DMS53 treated with DMSO at 0.1 percent for 48 hours (cell line): ENCODE measurements around the gene SCAPER.

Experiments used
- DNase-seq: peaks from one replicate; lab custom pipeline; 2025; ENCODE audit not compliant: unreplicated experiment; lab: John Stamatoyannopoulos, UW

The SCAPER gene, protein sequence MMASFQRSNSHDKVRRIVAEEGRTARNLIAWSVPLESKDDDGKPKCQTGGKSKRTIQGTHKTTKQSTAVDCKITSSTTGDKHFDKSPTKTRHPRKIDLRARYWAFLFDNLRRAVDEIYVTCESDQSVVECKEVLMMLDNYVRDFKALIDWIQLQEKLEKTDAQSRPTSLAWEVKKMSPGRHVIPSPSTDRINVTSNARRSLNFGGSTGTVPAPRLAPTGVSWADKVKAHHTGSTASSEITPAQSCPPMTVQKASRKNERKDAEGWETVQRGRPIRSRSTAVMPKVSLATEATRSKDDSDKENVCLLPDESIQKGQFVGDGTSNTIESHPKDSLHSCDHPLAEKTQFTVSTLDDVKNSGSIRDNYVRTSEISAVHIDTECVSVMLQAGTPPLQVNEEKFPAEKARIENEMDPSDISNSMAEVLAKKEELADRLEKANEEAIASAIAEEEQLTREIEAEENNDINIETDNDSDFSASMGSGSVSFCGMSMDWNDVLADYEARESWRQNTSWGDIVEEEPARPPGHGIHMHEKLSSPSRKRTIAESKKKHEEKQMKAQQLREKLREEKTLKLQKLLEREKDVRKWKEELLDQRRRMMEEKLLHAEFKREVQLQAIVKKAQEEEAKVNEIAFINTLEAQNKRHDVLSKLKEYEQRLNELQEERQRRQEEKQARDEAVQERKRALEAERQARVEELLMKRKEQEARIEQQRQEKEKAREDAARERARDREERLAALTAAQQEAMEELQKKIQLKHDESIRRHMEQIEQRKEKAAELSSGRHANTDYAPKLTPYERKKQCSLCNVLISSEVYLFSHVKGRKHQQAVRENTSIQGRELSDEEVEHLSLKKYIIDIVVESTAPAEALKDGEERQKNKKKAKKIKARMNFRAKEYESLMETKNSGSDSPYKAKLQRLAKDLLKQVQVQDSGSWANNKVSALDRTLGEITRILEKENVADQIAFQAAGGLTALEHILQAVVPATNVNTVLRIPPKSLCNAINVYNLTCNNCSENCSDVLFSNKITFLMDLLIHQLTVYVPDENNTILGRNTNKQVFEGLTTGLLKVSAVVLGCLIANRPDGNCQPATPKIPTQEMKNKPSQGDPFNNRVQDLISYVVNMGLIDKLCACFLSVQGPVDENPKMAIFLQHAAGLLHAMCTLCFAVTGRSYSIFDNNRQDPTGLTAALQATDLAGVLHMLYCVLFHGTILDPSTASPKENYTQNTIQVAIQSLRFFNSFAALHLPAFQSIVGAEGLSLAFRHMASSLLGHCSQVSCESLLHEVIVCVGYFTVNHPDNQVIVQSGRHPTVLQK (N-terminal part only)

DNA sequence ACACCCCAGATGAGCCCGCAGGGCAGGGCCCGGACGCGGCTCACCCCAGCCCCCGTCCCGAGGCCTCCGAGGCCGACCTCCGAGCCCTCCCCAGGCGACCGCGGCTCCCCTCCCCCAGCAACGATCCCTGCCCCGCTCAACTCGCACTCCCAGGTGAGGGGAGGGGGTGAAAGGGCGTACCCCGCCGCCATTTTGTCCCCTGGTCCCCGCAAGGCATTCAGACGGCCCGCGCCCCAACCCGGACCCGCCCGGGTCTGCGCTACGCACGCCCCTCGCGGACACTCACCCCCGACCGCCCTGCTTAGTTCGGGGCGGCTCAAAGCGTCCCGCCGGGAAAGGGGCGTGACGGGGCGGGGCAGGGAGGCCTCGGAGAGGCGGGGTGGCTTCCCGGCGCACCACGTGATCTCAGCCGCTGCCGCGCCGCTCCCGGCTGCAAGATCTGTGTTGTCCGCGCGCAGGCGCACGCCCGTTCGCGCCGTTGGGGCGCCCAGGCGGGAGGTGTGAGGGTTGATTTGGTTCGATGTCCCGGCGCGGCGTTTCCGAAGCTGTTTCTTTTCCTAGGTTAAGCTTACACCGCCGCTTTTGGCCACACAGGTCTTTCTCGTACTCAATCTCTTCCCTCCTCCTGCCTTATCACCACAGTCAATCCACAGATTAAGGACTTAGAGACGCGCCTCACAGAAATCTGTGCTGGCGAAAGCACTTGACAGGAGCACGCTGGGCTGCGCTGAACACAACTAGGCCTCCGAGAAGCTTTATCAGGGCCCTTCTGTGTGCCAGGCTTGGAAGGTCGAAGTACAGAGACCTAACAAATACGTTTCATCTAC, at the start of gene SCAPER:
Gene SCAPER (minus strand): TSS at position 328 of the 827 bp plus-strand sequence. CDS start 21,523 bp downstream, outside the sequence.
- peak; percentile 70 for DNase-seq

DNA sequence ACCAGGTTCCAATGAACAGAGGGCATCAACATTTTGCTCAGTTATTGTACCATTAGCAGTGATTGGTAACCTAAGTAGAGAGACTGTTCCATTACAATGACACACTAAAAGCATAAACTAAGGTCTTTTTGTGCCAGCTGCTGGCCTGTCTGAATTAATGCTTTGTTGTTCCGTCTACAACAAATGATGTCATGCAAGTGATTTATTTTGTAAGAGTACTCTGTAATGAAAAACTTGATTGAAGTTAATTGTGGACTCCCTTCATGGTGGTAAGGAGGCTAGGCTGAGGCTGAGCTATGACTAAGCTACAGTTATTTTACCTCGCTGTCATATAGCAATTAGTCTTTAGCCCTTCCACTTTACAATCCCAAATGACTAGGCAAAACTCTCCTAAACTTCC, 49.6 kb upstream of the SCAPER start:
- no peak for DNase-seq

DNA sequence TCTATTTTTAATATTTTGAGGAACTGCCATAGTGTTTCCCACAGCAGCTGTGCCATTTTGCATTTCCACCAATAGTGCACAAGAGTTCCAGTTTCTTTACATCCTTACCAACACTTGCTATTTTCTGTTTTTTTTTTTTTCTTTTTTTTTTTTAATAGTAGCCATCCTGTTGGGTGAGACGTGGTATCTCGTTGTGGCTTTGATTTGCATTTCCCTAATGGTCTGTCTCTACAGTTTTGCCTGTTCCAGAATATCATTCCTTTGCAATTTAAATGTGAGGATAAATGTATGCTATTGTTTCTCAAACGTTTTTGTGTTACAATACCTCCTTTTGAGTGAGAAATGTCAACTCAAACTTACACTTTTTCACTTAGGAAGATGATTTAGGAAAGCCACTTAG, 48.8 kb upstream of the SCAPER start:
- DNase-seq = no peak

DNA sequence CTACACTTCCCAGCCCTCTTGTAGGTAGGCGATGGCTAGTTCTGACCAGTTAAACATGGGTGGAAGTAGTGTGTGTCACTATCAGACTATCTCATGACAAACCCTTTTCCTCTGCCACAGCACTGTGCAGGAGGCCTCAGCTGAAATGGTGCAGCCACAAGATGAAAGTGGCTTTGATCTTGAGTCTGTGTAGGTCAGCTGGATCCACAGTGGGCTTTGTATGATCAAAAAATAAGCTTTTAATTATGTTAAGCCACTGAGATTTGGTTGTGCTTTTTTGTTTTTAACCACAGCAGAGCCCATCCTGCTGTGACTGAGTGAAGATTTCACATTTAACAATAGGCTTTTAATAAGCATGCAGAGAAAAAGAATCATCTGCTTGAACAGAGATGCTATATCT, 46.1 kb upstream of the SCAPER start:
- no peak for DNase-seq

DNA sequence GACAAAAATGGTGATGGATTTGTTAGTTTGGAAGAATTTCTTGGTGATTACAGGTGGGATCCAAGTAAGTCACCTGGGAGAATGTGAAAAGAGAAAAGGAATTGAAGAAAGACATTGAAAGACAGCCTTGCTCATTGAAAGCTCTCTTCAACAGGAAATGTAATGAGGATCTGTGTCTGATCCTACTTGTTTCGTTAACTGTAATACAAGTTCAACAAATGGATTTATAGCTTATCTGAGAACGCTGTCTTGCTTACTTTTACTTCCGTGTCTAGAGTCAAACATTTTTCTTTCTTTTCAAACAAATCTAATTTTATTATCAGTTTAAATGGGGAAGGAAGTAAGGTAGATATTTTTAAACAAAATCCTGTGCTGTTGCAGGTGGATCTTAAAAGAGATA, 42.3 kb upstream of the SCAPER start:
- no peak for DNase-seq

DNA sequence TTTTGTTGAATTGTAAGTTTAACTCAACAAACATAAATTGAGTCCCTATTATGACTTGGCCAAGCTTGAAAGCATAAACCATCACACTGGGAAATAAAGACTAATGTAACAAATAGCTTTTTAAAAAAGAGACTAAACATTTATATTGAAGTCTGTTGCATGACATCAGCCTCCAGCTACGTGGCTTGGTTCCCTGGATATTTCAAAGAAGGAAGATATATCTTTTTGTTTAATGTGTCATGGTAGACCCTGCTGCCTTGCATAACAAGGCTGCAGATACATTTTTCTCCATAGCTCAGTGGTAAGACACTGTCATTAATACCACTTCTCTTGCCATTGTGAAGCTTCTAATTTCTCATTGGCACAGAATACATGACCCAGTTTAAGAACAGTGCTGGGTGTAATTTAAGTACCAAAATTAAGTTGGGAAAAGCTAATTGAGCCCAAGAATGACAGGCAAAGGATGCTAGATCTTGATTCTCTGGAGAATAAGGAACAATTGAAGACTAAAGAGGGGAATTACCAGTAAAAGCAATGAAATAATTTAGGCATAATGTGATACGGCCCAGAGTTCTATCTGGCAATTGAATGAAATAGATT, 40.5 kb upstream of the SCAPER start:
- DNase-seq = no peak

DNA sequence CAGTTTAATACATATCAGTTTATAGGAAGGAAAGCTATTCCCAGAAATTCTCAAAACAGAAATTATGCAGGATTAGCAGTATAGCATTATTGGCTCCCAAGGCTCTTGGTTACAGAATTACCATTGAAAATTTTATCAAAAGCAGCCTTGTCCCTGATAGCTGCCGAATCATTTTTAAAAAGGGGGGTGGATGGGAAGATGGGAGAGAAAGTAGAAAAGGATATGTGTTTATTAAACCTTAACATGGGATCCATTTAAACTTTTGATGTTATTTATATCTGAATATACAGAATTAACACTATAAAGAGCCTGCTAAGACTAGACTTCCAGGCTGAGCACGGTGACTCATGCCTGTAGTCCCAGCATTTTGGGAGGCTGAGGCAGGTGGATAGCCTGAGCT, 37.2 kb upstream of the SCAPER start:
- DNase-seq = no peak

DNA sequence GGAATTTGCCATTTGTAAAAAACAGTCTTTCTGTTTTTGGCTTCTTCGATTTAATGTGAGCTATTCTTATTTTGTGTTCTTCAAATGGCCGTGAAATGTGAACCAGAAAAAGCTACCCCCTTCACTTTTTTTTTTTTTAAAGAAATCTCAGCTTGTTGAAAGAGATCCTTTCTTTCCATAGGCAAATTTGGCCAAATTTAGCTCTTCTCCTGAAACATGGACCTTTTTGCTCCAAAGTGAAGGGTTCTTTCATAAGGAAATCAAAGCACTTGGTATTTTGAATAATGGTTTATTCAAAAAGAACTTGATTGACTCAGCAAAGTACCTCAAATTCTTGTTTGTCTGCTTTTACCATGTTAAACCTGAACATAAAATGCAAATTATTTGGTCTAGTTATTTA, 36.5 kb upstream of the SCAPER start:
- DNase-seq = no peak

DNA sequence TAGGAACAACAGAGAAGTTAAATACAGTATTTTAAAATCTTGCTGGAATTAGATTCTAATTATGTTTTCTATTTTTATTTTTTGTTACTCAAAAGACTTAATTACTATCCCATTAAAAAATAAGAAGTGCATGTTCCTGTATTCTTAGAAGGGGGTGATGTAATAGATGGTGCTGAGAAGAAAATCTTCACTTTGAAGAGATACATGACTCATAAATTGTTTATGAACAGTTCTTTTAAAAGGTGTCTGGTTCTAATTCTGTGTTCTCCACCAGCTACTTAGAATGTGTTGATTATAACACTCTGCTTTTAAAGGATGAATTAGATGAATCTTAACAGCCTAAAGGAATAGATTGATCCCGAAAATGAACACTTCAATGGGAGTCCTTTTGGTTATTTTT, 34.6 kb upstream of the SCAPER start:
- no peak for DNase-seq

DNA sequence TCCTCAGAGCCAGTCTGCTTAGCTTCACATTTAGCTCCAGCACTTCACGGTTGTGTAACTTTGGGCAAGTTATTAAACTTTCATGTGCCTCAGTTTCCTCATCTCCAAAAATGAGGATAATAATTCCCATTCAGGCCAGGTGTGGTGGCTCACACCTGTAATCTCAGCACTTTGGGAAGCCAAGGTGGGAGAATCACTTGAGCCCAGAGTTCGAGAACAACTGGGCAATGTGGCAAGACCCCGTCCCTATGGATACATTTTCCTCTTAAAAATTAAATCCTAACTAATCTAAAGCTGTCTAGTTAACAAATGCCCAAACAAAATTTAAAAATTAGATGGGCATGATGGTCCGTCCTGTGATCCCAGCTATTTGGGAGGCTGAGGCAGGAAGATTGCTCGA, 33.6 kb upstream of the SCAPER start:
- no peak for DNase-seq

DNA sequence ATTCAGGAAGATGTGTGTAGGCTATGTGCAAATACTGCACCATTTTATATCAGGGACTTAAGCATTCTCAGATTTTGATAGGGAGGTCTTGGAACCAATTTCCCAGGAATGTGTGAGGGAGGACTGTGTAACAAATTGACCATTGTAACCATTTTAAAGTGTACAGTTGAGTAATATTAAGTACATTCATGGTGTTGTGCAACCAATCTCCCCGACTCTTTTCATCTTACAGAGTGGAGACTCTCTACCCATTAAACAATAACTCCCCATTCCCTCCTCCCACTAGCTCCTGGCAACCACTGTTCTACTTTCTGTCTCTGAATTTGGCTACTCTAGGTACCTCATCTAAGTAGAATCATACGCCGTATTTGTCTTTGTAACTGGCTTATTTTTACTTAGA, 31.5 kb upstream of the SCAPER start:
- no peak for DNase-seq

DNA sequence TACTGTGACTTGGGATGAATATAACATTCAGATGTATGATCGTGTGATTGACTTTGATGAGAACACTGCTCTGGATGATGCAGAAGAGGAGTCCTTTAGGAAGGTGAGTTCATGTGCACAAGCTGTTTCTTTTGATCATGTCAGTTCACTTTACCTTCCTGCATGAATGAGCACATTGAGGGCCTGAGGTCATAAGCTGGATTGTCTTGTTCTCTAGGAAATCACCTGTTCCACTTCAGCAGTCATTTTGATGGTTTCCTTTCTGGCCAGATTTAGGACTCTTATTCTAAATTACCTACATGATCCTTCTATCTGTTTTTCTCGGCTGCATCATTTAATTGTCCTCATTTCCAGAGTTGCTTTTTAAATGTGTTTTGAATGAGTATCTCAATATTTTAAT, 30.5 kb upstream of the SCAPER start:
- DNase-seq = peak; percentile 67

DNA sequence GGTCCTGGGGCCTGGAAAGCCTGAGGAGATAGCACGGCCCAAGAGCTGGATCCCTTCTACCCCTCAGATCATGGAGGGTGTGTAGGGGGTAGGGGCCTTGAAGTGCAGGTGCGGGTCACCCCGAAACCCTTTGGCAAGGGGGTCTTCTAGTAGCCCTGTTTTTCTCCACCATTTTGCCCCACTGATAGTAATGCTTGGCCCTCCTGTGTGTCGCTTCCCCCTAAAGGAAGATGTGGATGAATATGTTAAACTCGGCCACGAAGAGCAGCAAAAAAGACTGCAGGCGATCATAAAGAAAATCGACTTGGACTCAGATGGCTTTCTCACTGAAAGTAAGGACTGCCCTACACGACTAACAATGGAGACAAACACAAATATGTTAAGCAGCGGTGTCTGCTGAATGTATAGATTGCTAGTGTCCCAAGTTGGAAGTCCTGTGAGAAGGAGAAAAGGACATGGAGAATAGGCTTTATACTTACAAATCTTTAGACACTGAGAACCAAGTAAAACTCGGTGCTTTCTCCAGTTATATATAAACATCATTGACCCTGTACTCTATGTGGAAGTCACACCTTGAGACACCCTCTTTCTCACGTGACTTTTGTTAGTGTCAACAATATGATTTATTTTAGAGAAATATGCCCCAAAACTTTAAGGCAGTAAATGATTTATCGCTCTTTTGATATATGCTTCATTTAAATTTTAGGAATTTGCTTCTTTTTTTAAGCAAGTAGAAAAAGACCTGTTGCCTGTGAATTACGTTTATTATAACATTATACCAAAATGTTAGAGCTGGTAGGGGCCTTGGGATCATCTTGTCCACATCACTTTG, 27.2 kb upstream of the SCAPER start:
- DNase-seq = no peak

DNA sequence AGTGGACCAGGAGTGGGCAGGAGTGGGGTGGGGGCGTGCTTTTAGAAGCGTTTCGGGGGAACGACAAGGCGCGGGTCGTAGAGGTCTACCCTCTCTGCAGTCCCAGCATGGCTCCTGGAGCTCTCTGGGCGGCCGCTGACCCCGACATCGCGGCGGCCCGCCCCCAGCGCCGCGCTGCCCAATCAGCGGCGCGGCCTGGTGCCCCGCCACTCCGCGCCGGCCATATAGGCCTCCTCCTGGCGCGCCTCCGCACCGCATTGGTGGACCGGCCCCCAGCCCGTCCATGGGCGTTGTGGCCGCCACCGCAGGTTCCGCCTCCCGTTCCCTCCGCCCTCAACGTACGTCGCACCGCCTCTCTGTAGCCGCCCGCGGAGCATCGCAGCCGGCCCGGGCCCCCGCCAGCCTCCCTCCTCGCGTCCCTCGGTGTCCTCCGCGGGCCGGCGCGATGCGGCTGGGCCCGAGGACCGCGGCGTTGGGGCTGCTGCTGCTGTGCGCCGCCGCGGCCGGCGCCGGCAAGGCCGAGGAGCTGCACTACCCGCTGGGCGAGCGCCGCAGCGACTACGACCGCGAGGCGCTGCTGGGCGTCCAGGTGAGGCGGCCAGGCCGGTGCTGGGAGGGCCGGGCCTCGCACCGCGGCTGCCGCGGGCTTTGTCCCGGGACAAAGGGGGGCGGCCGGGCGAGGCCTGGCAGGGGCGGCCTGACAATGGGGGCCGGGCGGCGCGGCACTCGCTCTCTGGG, 26.4 kb upstream of the SCAPER start, which contains the start of gene RCN2:
Gene RCN2 (plus strand): TSS at position 353 of the 738 bp plus-strand sequence. CDS start 93 bp downstream, at position 446.
- peak; percentile 82 for DNase-seq

DNA sequence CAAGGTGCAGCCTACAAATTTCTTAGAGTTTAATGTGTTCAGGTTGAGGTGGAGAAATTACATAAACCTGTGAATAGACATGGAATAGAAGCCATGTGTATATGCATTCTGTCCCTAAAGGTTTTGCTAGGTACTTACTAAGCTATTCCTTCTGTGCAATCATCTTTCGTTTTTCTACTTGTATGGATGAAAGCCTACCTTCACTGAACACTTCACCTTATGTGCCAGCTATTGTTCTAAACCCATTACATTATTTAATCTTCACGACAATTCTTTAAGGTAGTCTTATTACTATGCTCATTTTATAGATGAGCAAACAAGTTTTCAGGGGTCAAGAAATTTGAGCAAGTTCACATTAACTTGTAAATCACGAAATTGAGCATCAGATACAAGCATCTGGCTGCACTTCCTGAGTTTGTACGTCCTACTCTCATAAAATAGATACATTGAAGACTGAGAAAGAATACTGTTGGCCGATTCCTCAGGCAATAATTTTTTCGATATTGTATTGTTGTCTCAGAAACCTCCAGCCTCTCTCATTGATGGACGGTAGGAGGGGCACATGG, 25.8 kb upstream of the SCAPER start:
- DNase-seq = no peak

DNA sequence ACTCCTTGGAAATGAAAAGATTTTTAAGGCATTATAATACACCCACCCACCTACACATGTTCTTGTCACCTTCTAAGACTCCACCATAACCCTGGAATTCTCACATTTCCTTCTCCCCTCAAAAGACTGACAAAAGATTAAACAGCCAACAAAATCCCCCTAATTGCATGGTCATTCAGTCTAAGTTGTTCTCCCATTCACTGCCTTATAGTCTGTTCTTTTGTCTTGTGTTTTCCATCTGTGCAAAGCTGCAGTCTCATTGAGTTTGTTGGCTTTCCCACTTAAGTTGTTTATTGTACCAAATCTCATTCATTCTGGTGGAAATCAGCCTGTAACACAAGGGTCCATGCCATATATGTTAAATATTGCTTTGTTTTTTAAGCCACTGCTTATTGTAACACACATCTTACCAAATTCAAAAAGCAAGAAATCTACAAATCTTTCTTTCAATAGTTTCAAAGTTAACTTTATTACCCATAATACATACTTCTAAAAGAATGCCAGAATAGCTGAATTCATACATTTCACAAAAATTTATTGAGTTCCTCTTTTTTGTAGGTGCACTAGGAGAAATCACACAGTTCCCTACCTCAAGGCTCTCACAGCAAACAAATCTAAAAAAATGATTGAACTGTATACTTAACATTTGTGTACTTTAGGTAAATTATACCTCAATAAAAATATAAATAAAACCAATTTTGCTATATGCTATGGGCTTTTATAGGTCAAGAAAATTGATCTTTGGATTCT, 24.0 kb upstream of the SCAPER start:
- DNase-seq = no peak

DNA sequence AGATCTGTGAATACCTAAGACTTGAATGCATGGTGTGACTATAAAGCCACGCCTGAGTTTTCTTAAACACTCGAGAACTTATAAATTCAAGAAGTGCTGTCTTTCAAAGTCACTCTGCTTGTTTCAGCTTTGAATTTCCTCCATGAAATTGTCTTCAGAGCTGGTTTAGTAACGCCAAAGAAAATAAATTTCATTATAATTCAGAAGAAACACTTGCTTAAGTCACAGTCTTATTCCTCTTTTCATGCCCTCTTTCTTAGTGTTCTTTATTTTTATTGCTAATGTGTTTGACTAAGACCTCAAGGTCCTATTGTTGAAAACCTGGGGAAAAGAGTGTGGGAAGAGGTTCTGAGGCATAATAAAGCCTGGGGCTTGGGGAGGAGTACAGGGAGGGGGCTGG, 23.1 kb upstream of the SCAPER start:
- DNase-seq = no peak
